Neural crest cell (in vitro differentiated cells): ENCODE data around the gene CAMK1. TPM values are rescaled to one million over a fixed set of nuclear protein-coding genes. Genes with fewer than 3 reads are reported as not detected.

Source experiments
- DNase-seq: peaks from one replicate; pipeline ENCODE4 v3.0.0; 2021; ENCODE audit warnings: low read depth, mixed read lengths, low spot score
- H3K27ac Mint-ChIP-seq: one replicate; pipeline ENCODE4 v1.8.0; 2021; ENCODE audit warnings: mild to moderate bottlenecking, mixed read lengths; ENCODE audit not compliant: unreplicated experiment
- H3K27me3 Mint-ChIP-seq: 2 replicates; pipeline ENCODE4 v1.8.0; 2021; ENCODE audit warnings: low read depth, mild to moderate bottlenecking, mixed read lengths
- H3K36me3 Mint-ChIP-seq: 2 replicates; pipeline ENCODE4 v1.8.0; 2021; ENCODE audit warnings: low read depth, mild to moderate bottlenecking, mixed read lengths
- H3K4me1 Mint-ChIP-seq: 2 replicates; pipeline ENCODE4 v1.8.0; 2021; ENCODE audit warnings: mixed read lengths
- H3K4me3 Mint-ChIP-seq: one replicate; pipeline ENCODE4 v1.8.0; 2021; ENCODE audit warnings: mild to moderate bottlenecking, mixed read lengths
- H3K9me3 Mint-ChIP-seq: 2 replicates; pipeline ENCODE4 v1.8.0; 2021; ENCODE audit warnings: mixed read lengths
- total RNA-seq: library from RNA; stranded (reverse); gene quantifications from 2 replicates; pipeline ENCODE4 v1.2.1, GENCODE V29; 2021
- TF ChIP-seq, protein P1 (sequence below): fragments of 200-600 bp; sonication (generic); conservative IDR thresholded peaks from 2 replicates; pipeline ENCODE4 v1.5.0; 2021; ENCODE audit warnings: antibody characterized with exemption, mild to moderate bottlenecking

The CAMK1 gene
- total RNA-seq, 1 donor from 2014 or later = 22.5 TPM

DNA sequence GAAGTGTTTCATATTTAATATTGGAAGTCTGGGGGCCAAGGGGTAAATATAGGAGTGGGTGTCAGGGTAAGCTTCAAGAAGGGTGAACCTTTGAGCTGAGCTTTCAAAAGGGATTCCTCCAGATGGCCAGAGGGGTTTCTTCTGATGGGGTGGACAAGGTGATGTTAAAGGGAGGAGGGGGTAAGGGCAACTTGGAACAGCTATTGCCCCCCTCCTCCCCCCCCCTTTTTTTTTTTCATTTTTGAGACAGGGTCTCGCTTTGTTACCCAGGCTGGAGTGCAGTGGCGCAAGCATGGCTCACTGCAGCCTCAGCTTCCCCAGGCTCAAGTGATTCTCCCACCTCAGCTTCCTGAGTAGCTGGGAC, 38.2 kb upstream of the CAMK1 start:
- peaks cover 28% of the 10 kb centered on the region for H3K4me1 Mint-ChIP-seq
- no peak overlapping the region for H3K27ac Mint-ChIP-seq
- peak overlapping the region; percentile 66 for H3K4me3 Mint-ChIP-seq
- no peaks in the 10 kb centered on the region for H3K27me3 Mint-ChIP-seq
- H3K36me3 Mint-ChIP-seq = peaks cover 14% of the 10 kb centered on the region
- no peak for DNase-seq
- no peaks in the 10 kb centered on the region for H3K9me3 Mint-ChIP-seq
- TF ChIP-seq, protein P1, sequence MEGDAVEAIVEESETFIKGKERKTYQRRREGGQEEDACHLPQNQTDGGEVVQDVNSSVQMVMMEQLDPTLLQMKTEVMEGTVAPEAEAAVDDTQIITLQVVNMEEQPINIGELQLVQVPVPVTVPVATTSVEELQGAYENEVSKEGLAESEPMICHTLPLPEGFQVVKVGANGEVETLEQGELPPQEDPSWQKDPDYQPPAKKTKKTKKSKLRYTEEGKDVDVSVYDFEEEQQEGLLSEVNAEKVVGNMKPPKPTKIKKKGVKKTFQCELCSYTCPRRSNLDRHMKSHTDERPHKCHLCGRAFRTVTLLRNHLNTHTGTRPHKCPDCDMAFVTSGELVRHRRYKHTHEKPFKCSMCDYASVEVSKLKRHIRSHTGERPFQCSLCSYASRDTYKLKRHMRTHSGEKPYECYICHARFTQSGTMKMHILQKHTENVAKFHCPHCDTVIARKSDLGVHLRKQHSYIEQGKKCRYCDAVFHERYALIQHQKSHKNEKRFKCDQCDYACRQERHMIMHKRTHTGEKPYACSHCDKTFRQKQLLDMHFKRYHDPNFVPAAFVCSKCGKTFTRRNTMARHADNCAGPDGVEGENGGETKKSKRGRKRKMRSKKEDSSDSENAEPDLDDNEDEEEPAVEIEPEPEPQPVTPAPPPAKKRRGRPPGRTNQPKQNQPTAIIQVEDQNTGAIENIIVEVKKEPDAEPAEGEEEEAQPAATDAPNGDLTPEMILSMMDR = no peak

DNA sequence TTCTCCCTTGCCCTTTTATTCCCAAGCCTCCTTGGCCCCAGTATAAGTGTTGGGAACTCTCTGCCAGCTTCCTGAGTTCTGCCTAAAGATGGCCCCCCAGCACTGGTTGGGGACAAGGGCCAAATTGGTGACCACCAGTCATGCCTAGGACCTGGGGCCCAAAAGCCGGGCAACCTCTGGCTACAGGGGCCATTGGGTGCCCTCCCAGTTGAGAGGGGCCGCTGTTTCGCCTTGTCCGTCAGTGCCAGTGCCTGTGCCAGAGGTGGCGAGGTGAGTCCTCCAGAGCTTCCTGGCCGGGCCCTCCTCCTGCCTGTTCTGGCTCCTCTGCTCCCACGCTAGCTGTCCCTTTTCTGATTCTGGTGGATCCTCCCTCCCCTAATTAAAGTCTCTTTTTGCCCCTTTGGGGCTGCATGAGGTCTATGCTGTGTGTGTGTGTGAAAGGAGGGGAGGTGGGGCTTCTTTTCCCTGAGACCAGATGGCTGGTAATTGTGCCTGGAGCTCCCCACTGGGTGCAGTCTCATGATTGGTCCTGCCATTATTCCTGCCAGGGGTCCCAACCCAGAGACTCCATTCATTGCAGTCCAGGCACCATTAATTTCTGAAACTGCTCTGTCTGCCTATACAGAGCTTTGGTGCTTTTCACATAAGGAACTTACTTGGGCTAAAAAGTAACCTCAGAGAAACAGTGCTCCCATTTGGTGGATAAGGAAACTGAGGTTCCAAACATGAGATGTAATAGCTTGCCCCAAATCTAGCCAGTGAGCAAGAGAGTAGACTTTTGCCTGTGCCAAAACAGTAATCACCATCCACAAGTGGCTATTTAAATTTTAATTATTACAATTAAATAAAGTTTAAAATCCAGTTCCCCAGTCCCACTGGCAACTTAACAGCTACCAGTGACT, 37.2 kb upstream of the CAMK1 start:
- Mint-ChIP-seq H3K27me3 (no peaks in the 10 kb centered on the region), H3K36me3 (peaks cover 15% of the 10 kb centered on the region), H3K9me3 (no peaks in the 10 kb centered on the region), H3K27ac (no peak overlapping the region), H3K4me1 (peaks cover 28% of the 10 kb centered on the region), H3K4me3 (no peak overlapping the region)
- DNase-seq = no peak
- TF ChIP-seq, protein P1 = no peak

DNA sequence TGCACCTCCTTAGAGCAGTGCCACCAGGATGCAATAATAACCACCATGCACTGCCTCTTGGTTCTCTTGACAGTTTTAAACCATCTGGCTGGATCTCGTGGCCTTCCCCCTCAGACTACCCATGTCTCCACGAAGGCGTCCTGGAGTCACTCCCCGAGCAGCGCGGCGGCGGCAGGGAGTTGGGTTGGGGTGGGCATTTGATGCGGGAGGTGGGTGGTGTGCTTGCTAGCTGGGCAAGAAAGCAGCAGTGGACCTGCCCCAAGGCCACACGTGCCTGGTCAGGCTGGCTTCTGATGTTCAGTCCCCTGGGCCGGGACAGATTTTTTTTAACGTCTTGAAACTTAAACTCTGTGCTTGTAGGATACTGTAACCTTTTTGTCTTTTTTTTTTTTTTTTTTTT, 36.4 kb upstream of the CAMK1 start:
- H3K27me3 Mint-ChIP-seq = no peaks in the 10 kb centered on the region
- DNase-seq = no peak
- no peaks in the 10 kb centered on the region for H3K9me3 Mint-ChIP-seq
- peaks cover 21% of the 10 kb centered on the region for H3K4me1 Mint-ChIP-seq
- peaks cover 15% of the 10 kb centered on the region for H3K36me3 Mint-ChIP-seq
- H3K27ac Mint-ChIP-seq = no peak overlapping the region
- no peak overlapping the region for H3K4me3 Mint-ChIP-seq
- TF ChIP-seq, protein P1 = no peak

DNA sequence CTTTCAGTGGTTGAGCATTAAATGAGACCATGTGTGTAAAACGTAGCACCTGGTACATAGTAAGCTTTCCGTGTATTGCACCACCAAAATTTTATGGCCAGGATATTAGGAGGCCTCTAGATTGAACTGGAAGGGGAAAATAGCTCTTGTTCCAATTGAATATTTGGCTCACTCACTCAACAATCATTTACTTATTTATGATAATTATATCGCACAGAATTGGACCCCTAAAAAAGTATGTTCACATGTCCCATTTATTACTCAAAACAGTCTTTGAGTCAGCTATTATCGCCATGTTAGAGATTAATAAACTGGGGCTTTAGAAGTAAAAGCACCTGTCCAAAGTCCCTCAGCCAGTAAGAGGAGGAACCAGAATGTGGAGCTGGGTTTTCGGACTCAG, 35.2 kb upstream of the CAMK1 start:
- H3K4me1 Mint-ChIP-seq = peaks cover 12% of the 10 kb centered on the region
- TF ChIP-seq, protein P1 = no peak
- no peaks in the 10 kb centered on the region for H3K27me3 Mint-ChIP-seq
- peaks cover 15% of the 10 kb centered on the region for H3K36me3 Mint-ChIP-seq
- no peak for DNase-seq
- no peaks in the 10 kb centered on the region for H3K9me3 Mint-ChIP-seq
- no peak overlapping the region for H3K27ac Mint-ChIP-seq
- no peak overlapping the region for H3K4me3 Mint-ChIP-seq

DNA sequence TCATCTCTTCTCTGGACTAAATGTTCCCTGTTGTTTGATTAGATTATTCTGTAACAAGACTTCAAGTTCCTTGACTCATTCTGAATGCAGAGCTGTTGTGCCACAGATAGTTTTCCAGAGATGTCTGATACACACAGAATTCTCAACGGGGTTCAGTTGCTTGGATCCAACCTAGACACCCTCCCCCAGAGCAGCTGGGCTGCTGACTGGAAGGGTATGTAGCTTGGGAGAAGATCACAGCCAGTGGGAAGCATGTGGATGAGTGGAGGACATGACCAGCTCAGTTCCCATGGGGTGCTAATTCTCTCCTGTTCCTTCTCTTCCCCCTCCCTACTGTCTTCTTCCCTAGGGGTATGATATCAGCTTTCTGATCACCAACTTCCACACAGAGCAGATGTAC, 33.7 kb upstream of the CAMK1 start:
- Mint-ChIP-seq H3K4me1 (peaks cover 2% of the 10 kb centered on the region), H3K9me3 (no peaks in the 10 kb centered on the region), H3K27me3 (no peaks in the 10 kb centered on the region), H3K27ac (no peak overlapping the region), H3K36me3 (peaks cover 17% of the 10 kb centered on the region), H3K4me3 (peak overlapping the region; percentile 24)
- no peak for DNase-seq
- TF ChIP-seq, protein P1 = no peak
